ENCODE data around the gene DCLK1. TPM values are rescaled to one million over a fixed set of nuclear protein-coding genes. Genes with fewer than 3 reads are reported as not detected.

The DCLK1 gene
- total RNA-seq, 1 donor from 2014 or later: 6.4 TPM

- peak; percentile 50 for DNase-seq (ENCODE audit: low spot score)
- peaks cover 21% of the 10 kb centered on the region for H3K4me1 Mint-ChIP-seq
- no peaks in the 10 kb centered on the region for H3K79me2 ChIP-seq (ENCODE audit: low read depth)
- H3K27ac Mint-ChIP-seq: no peak overlapping the region
- peak overlapping the region; percentile 51 for H3K4me2 ChIP-seq
- no peak for TF ChIP-seq CTCF (IDR thresholded peaks at IDR 0.05)
- no peak for TF ChIP-seq EZH2phosphoT487 (IDR thresholded peaks at IDR 0.05)
- TF ChIP-seq EZH2 (IDR thresholded peaks at IDR 0.05): no peak
- peaks cover 16% of the 10 kb centered on the region for H3K4me1 ChIP-seq
- H3K4me3 ChIP-seq: no peak overlapping the region
- H3K9me3 Mint-ChIP-seq: no peaks in the 10 kb centered on the region
- H3K9ac ChIP-seq: no peak overlapping the region
- peak overlapping the region; percentile 26 for H3K27ac ChIP-seq
- no peaks in the 10 kb centered on the region for H3K36me3 ChIP-seq
- H3K4me3 Mint-ChIP-seq: no peak overlapping the region
- H3K27me3 ChIP-seq: no peaks in the 10 kb centered on the region
- H3K36me3 Mint-ChIP-seq: peaks cover 14% of the 10 kb centered on the region
- H3F3A ChIP-seq (ENCODE audit: low read depth): peaks cover 10% of the 10 kb centered on the region
- H4K20me1 ChIP-seq (ENCODE audit: low read depth): no peaks in the 10 kb centered on the region
- H3K27me3 Mint-ChIP-seq (ENCODE audit: insufficient read depth, low read depth): peaks cover 13% of the 10 kb centered on the region
- H2AFZ ChIP-seq (replicated peaks): no peak overlapping the region
- H3K9me3 ChIP-seq (ENCODE audit: low read depth): no peaks in the 10 kb centered on the region
Measured at GRCh38 chr13:35822666-35823065, 308.5 kb downstream of the DCLK1 start.

- peaks cover 15% of the 10 kb centered on the region for H3K4me1 ChIP-seq
- Mint-ChIP-seq H3K27ac (no peak overlapping the region), H3K9me3 (no peaks in the 10 kb centered on the region), H3K4me3 (no peak overlapping the region), H3K27me3 (ENCODE audit: insufficient read depth, low read depth) (peaks cover 5% of the 10 kb centered on the region), H3K36me3 (peaks cover 4% of the 10 kb centered on the region), H3K4me1 (peaks cover 17% of the 10 kb centered on the region)
- H3K27ac ChIP-seq: no peak overlapping the region
- H3K27me3 ChIP-seq: no peaks in the 10 kb centered on the region
- peak; percentile 58 for DNase-seq (ENCODE audit: low spot score)
- H4K20me1 ChIP-seq (ENCODE audit: low read depth): no peaks in the 10 kb centered on the region
- H3K36me3 ChIP-seq: no peaks in the 10 kb centered on the region
- no peak overlapping the region for H3K9ac ChIP-seq
- no peaks in the 10 kb centered on the region for H3K79me2 ChIP-seq (ENCODE audit: low read depth)
- TF ChIP-seq CTCF (IDR thresholded peaks at IDR 0.05) (peak; percentile 80), EZH2phosphoT487 (IDR thresholded peaks at IDR 0.05) (no peak)
- H3K9me3 ChIP-seq (ENCODE audit: low read depth): no peaks in the 10 kb centered on the region
- no peak overlapping the region for H3K4me3 ChIP-seq
- no peak overlapping the region for H3K4me2 ChIP-seq
- H3F3A ChIP-seq (ENCODE audit: low read depth): peaks cover 10% of the 10 kb centered on the region
- H2AFZ ChIP-seq (replicated peaks): peak overlapping the region; percentile 70
Measured at GRCh38 chr13:35818633-35819067, 312.5 kb downstream of the DCLK1 start.

- Histone ChIP-seq H3K27ac (no peak overlapping the region), H3K9me3 (ENCODE audit: low read depth) (no peaks in the 10 kb centered on the region), H3K36me3 (no peaks in the 10 kb centered on the region), H3K4me3 (no peak overlapping the region), H3K27me3 (no peaks in the 10 kb centered on the region), H3K79me2 (ENCODE audit: low read depth) (no peaks in the 10 kb centered on the region), H2AFZ (replicated peaks) (peak overlapping the region; percentile 70), H3K4me1 (peaks cover 7% of the 10 kb centered on the region), H3F3A (ENCODE audit: low read depth) (peaks cover 7% of the 10 kb centered on the region), H3K4me2 (no peak overlapping the region), H3K9ac (no peak overlapping the region), H4K20me1 (ENCODE audit: low read depth) (no peaks in the 10 kb centered on the region)
- Mint-ChIP-seq H3K9me3 (no peaks in the 10 kb centered on the region), H3K36me3 (peaks cover 4% of the 10 kb centered on the region), H3K27ac (peak overlapping the region; percentile 15), H3K4me1 (peaks cover 11% of the 10 kb centered on the region), H3K27me3 (ENCODE audit: insufficient read depth, low read depth) (peaks cover 5% of the 10 kb centered on the region), H3K4me3 (no peak overlapping the region)
- no peak for DNase-seq (ENCODE audit: low spot score)
- TF ChIP-seq CTCF (IDR thresholded peaks at IDR 0.05): no peak
- no peak for TF ChIP-seq EZH2 (IDR thresholded peaks at IDR 0.05)
- no peak for TF ChIP-seq EZH2phosphoT487 (IDR thresholded peaks at IDR 0.05)
Measured at GRCh38 chr13:35817642-35818607, 313.3 kb downstream of the DCLK1 start.
